Suprapubic skin (tissue), 4 donors: Measurements from ENCODE around the gene ADRA2C.

Experiments used
- CTCF ChIP-seq, 2 donors: fragments of 200-600 bp in 1 of 2; fragments of 450-650 bp in 1 of 2; sonication (generic) in 1 of 2; IDR thresholded peaks; one replicate each; pipeline ENCODE4 v1.5.1; 2016 to 2019; ENCODE audit warnings: antibody characterized with exemption in 2 of 2, mild to moderate bottlenecking in 1 of 2, moderate library complexity in 1 of 2
- EP300 ChIP-seq: sonication (generic); formaldehyde crosslinking; IDR thresholded peaks from one replicate; pipeline ENCODE4 v1.6.1; 2017; ENCODE audit warnings: antibody characterized with exemption
- POLR2A ChIP-seq, 2 donors: fragments of 450-650 bp; IDR thresholded peaks; one replicate each; pipeline ENCODE4 v1.6.1; 2017; ENCODE audit warnings: antibody characterized with exemption in 2 of 2, mild to moderate bottlenecking in 2 of 2, moderate library complexity in 2 of 2
- POLR2AphosphoS5 ChIP-seq, 3 donors: sonication (generic); formaldehyde crosslinking; IDR thresholded peaks; one replicate each; pipeline ENCODE4 v1.6.1; 2017; ENCODE audit warnings: antibody characterized with exemption in 3 of 3

- TF ChIP-seq CTCF (IDR thresholded peaks at IDR 0.05) (no peak), POLR2AphosphoS5 (IDR thresholded peaks at IDR 0.05) (no peak), POLR2A (IDR thresholded peaks at IDR 0.05) (no peak), EP300 (no peak)
Observed at GRCh38 chr4:3722446-3723231, 43.5 kb upstream of the ADRA2C start.
